Sigmoid colon (tissue), 3 donors: ENCODE data around the gene SERTAD2.

Experiments used
- CTCF ChIP-seq, 4 experiments: fragments of 450-650 bp in 3 of 4; fragments of 200-600 bp in 1 of 4; IDR thresholded peaks; one replicate each; pipeline ENCODE4 v1.5.1; 2016 to 2019; ENCODE audit warnings: antibody characterized with exemption in 4 of 4, mild to moderate bottlenecking in 3 of 4, moderate library complexity in 2 of 4
- POLR2A ChIP-seq, 2 donors: fragments of 450-650 bp; IDR thresholded peaks; one replicate each; pipeline ENCODE4 v1.6.1; 2016; ENCODE audit warnings: antibody characterized with exemption in 2 of 2, mild to moderate bottlenecking in 2 of 2, moderate library complexity in 2 of 2

GRCh38 chr2:64646007-64646880 is 7.5 kb downstream of the SERTAD2 start:
- peak; percentile 75 to 95 (median 85) for TF ChIP-seq CTCF (IDR thresholded peaks at IDR 0.05)
- TF ChIP-seq POLR2A (IDR thresholded peaks at IDR 0.05): no peak
